ENCODE results near the gene PTPN20. TPM values are rescaled to one million over a fixed set of nuclear protein-coding genes. Genes with fewer than 3 reads are reported as not detected.

Gene PTPN20
- total and polyA plus RNA-seq, 2 of the 8 experiments (the other 6 are each of a cell fraction or from before 2014, with no cell fraction given): not detected

DNA sequence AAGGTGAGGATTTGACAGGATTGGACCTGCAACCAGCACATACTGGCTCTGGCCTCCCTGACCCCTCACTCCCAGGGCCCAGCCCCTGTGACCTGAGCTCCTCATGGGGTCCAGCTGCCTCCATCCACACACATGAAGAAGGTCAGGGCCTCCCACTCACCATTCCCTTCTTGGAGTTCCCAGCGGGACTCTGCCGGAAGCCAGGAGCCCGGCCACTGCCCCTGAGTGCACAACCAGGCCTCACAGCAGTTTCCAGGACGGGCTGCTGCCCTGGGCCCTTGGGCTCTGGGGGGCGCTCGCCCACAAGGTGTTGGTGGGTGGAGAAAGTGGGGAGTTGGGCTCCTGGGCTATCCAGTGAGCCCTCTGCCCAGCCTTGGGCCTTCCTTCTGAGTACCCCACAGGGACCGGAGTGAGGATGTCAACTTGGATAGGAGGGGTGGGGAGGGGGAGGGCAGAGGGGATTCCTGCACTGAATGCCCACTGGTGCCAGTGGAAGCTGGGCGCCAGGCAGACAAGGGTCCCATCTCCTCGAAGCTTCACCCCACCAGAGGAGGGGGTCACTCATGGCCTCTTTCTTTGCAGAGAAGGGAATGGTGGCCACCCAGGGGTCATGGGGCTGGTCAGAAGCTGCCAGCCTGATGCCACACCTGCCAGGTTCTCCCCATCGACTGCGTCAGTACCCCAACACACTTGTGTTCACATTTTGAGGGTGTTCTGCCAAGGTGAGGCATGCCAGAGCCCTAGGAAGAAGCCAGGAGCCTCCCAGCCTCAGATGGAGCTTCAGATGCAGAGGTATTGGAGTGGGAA lies 115.3 kb downstream of the PTPN20 start:
- H3K4me2 ChIP-seq (ENCODE audit: insufficient read depth in 1 of 2, low read depth in 2 of 2, low read length in 2 of 2): no peak overlapping the region
- no peak overlapping the region for H3K9ac ChIP-seq (replicated peaks in 1 of 4; ENCODE audit: extremely low read depth in 1 of 4, low read depth in 3 of 4, low read length in 3 of 4)
- no peaks in the 10 kb centered on the region for H3K9me3 ChIP-seq (ENCODE audit: insufficient read depth in 2 of 2, low read depth in 1 of 2, low read length in 1 of 2)
- no peak overlapping the region for H2BK5ac ChIP-seq (ENCODE audit: low read depth, low read length)
- no peak overlapping the region for H2AK5ac ChIP-seq (ENCODE audit: low read depth, low read length)
- no peak overlapping the region for H3K18ac ChIP-seq (ENCODE audit: extremely low read depth, low read length)
- no peak overlapping the region for H3K4ac ChIP-seq (replicated peaks; ENCODE audit: insufficient read length, low read depth, low read length)
- 72% methylated on average over 6 of the region's 11 CpGs; no CpG with 5 or more reads in 1 of the 2 experiments for WGBS, 2 experiments (ENCODE audit: extremely low coverage in 1 of 2, insufficient coverage in 1 of 2, insufficient read length in 1 of 2, insufficient replicate concordance in 2 of 2, low coverage in 1 of 2, low lambda C conversion rate in 2 of 2, missing lambda C conversion rate in 1 of 2)
- H3K36me3 ChIP-seq (ENCODE audit: control insufficient read depth in 2 of 4, insufficient read depth in 4 of 4, low read length in 3 of 4): no peaks in the 10 kb centered on the region
- H2BK120ac ChIP-seq (replicated peaks; ENCODE audit: low read depth, low read length): no peak overlapping the region
- CTCF ChIA-PET (ENCODE audit: partially characterized antibody): interaction anchor here (0.9 to 13.8 kb wide), 12 partner anchors 8 to 314 kb away, joined by 3 to 180 read pairs (median 9); no protein-coding TSS in a partner anchor
- peaks cover 0 to 5% of the 10 kb centered on the region in 2 experiments for H4K20me1 ChIP-seq (replicated peaks in 1 of 2; ENCODE audit: control insufficient read depth in 1 of 2, insufficient read depth in 2 of 2, low read length in 2 of 2)
- POLR2A ChIA-PET (ENCODE audit: partially characterized antibody): no interaction called here
- H3K4me3 ChIP-seq (ENCODE audit: extremely low read depth in 1 of 4, insufficient read depth in 2 of 4, low read depth in 3 of 4, low read length in 4 of 4): no peak overlapping the region
- H4K8ac ChIP-seq (ENCODE audit: extremely low read depth, insufficient read depth, low read length): no peak overlapping the region
- no peak overlapping the region for H2AFZ ChIP-seq (ENCODE audit: low read length)
- H3K4me1 ChIP-seq (replicated peaks in 1 of 4; ENCODE audit: control insufficient read depth in 3 of 4, insufficient read depth in 4 of 4, low read length in 3 of 4): no peaks in the 10 kb centered on the region
- TF ChIP-seq RAD21 (IDR thresholded peaks at IDR 0.05 in 1 of 2, conservative IDR thresholded peaks at IDR 0.05 in 1 of 2; ENCODE audit: low read depth in 2 of 2, low read length in 2 of 2): peak; percentile 16 to 41; a peak in 2 of 4 replicates
- no peak for TF ChIP-seq SP2 (IDR thresholded peaks at IDR 0.05; ENCODE audit: low read length)
- no peak for TF ChIP-seq CEBPB (IDR thresholded peaks at IDR 0.05; ENCODE audit: low read depth, low read length)
- H3K14ac ChIP-seq (ENCODE audit: insufficient read length): no peak overlapping the region
- H3K27ac ChIP-seq (ENCODE audit: low read depth, low read length): no peak overlapping the region
- H2BK20ac ChIP-seq (ENCODE audit: low read length): no peak overlapping the region
- H2BK15ac ChIP-seq (ENCODE audit: low read length): no peak overlapping the region
- H4K5ac ChIP-seq (ENCODE audit: insufficient read length, low read depth, low read length): no peak overlapping the region
- H3K27me3 ChIP-seq (replicated peaks in 1 of 4; ENCODE audit: control insufficient read depth in 3 of 4, extremely low read depth in 1 of 4, insufficient read depth in 3 of 4, low read length in 3 of 4): 0 out of 7 replicates have a peak, but pooled peaks cover 0 to 2% (median 0%) of the 10 kb centered on the region in 4 experiments
- no peaks in the 10 kb centered on the region for H3K79me1 ChIP-seq (ENCODE audit: low read depth, low read length)
- FAIRE-seq (no peak), DNase-seq (ENCODE audit: low read depth in 1 of 2, low spot score in 2 of 2) (peak in 1 of 2 experiments; percentile 45)
- H3K79me2 ChIP-seq (ENCODE audit: control insufficient read depth in 1 of 2, insufficient read depth in 2 of 2, low read length in 2 of 2): no peaks in the 10 kb centered on the region
- no peak overlapping the region for H4K91ac ChIP-seq (replicated peaks; ENCODE audit: insufficient read length, low read length)
- H3K23ac ChIP-seq (ENCODE audit: insufficient read length): no peak overlapping the region
- H3K23me2 ChIP-seq (ENCODE audit: low read depth, low read length): peaks cover 6% of the 10 kb centered on the region
- H2BK12ac ChIP-seq (ENCODE audit: low read depth, low read length): no peak overlapping the region
- no peak overlapping the region for H3K56ac ChIP-seq (replicated peaks; ENCODE audit: insufficient read length, low read depth, low read length)
